ENCODE data around the gene PRDX3.

PRDX3 gene

DNA sequence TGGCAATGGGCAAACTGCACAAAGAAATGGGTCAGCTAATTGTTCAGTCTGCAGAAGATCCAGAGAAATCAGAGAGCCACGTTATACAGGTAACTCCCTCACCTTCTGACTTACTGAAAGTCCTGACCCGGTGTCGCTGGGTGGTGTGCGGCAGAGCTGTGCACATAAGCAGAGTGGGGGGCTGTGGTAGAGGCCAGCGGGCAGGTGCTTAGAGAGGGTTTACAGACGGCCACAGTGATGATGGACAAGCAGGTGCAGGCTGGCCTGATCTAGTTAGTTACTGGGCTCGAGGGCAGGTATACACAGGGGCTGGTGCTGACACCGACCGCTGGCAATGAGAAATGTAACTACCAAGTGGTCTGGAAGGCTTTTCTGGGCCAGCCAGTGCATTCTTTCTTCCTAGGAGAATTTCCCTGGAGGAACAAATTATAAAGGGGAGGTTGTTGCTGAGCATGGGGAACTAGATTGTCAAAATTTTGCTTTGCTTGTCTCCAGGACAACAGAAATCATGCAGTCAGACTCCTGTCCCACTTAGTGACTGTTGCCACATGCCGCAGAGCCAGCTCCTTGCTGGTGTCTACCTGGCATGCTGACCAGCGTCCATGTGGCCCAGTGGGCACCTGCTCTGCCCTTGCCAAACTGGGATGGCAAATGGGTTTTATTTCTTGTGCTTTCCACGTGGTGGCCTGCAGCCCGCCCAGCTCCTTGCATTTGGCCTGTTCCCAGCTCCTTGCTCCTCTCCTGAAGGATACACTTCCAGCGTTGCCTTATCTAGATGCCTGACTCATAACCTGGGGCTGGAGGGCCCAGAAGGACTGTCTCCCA is 45.9 kb downstream of the PRDX3 start:
- DNase-seq (ENCODE audit: extremely low read depth, low read depth) = no peak
- no peak overlapping the region for H3K4me3 ChIP-seq (replicated peaks; ENCODE audit: low read depth, low read length)

DNA sequence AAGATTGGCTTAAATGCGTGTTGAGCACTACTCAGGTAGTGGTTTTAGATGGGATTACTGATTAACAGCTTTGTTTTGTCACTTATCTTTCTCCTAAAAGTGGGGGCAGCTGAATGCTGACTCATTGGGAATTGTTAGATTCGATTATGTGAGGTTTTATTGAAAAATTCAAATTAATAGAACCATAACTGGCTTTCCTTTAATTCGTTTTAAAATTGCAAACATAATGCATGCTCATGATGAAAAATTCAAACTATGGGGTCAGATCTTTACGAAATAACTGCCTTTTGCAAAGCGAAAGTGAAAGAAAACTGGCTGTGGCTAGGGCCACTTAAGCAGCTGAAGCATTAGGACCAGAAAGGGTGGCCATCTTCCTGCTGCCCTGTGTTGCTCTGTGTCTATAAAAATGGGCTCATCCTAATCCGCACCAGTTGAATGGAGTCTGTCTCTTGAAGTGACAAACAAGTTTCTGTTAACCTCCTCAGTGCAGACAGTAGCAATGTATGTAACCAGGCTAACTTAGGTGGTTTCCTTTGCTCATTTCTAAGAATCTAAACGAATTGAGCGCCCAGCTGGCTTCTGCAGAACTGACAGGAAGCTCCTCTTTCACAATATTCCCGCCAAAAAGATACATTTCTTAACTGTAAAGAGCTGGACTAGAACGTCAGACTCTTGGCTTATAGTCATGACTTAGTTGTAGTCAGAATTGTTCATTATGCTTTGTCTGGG is 46.9 kb downstream of the PRDX3 start:
- TF ChIP-seq, protein P1, sequence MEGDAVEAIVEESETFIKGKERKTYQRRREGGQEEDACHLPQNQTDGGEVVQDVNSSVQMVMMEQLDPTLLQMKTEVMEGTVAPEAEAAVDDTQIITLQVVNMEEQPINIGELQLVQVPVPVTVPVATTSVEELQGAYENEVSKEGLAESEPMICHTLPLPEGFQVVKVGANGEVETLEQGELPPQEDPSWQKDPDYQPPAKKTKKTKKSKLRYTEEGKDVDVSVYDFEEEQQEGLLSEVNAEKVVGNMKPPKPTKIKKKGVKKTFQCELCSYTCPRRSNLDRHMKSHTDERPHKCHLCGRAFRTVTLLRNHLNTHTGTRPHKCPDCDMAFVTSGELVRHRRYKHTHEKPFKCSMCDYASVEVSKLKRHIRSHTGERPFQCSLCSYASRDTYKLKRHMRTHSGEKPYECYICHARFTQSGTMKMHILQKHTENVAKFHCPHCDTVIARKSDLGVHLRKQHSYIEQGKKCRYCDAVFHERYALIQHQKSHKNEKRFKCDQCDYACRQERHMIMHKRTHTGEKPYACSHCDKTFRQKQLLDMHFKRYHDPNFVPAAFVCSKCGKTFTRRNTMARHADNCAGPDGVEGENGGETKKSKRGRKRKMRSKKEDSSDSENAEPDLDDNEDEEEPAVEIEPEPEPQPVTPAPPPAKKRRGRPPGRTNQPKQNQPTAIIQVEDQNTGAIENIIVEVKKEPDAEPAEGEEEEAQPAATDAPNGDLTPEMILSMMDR (IDR thresholded peaks at IDR 0.05; ENCODE audit: low read depth, low read length, missing control alignments) = no peak
- no peak overlapping the region for H3K4me3 ChIP-seq (replicated peaks; ENCODE audit: low read depth, low read length)
- no peak for DNase-seq (ENCODE audit: extremely low read depth, low read depth)

More for the DNA sequence above, 45.9 kb downstream of the PRDX3 start:
- TF ChIP-seq, protein P1 (IDR thresholded peaks at IDR 0.05; ENCODE audit: low read depth, low read length, missing control alignments) = no peak

DNA sequence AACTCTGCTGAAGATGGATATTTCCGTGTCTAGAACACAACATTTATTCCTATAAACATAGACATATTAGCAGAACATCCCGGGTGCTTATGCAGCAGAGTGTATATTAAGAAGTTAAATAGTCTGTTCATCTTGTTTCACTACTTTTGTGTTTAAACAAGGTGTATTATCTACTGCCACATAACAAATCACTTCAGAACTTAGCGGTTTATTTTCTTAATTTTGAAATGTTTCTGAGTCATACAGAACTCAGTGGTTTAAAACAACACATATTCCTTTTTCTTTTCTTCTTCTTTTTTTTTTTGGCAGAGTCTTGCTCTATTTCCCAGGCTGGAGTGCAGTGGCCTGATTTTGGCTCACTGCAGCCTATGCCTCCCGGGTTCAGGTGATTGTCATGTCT is 48.9 kb downstream of the PRDX3 start:
- DNase-seq (ENCODE audit: extremely low read depth, low read depth) = no peak
- no peak overlapping the region for H3K4me3 ChIP-seq (replicated peaks; ENCODE audit: low read depth, low read length)
- TF ChIP-seq, protein P1 (IDR thresholded peaks at IDR 0.05; ENCODE audit: low read depth, low read length, missing control alignments) = no peak

DNA sequence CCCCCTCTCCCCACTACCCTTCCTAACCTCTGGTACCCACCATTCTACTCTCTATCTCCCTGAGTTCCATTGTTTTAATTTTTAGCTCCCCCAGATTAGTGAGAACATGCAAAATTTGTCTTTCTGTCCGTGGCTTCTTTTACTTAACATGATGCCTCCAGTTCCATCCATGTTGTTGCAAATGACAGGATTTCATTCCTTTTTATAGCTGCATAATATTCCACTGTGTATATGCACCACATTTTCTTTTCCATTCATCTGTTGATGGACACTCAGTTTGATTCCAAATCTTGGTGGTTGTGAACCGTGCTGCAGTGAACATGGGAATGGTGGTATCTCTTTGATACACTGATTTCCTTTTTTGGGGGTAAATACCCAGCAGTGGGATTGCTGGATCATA is 52.7 kb downstream of the PRDX3 start:
- DNase-seq (ENCODE audit: extremely low read depth, low read depth) = no peak
- no peak overlapping the region for H3K4me3 ChIP-seq (replicated peaks; ENCODE audit: low read depth, low read length)
- TF ChIP-seq, protein P1 (IDR thresholded peaks at IDR 0.05; ENCODE audit: low read depth, low read length, missing control alignments) = no peak

DNA sequence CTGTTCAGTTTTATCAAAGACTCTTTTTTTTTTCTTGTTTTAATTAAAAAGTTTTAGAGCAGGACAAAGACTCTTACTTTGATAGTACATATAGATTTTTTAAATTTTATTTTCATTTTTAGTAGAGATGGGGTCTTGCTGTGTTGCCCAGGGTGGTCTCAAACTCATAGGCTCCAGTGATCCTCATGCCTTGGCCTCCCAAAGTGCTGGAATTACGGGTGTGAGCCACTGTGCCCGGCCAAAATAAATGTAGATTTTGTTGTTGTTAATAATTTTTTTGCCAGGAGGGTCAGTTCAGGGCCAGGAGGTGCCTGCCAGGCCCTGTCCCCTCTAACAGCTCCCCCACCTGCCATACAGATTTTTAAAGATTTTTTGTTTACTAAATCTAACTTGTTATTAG is 57.7 kb downstream of the PRDX3 start:
- no peak for DNase-seq (ENCODE audit: extremely low read depth, low read depth)
- H3K4me3 ChIP-seq (replicated peaks; ENCODE audit: low read depth, low read length) = no peak overlapping the region
- TF ChIP-seq, protein P1 (IDR thresholded peaks at IDR 0.05; ENCODE audit: low read depth, low read length, missing control alignments) = no peak

DNA sequence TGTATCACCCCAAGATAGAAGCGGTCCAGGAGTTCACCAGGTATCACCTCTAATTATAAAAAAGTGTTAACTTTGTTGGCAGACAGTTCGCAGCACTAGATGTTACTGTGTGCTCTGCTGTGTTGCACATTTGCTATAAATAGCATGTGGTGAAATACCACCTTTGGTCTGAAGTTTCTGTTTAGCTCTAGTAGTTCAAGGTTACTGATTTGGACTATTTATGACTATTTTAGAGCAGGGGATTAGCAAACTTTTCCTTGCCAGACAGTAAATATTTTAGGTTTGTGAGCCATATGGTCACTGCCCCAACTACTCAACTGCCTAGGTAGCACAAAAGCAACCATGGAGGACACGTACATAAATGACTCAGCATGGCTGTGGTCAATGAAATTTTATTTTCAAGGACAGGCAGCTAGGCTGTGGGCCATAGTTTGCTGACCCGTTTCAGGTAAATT is 58.2 kb downstream of the PRDX3 start:
- DNase-seq (ENCODE audit: extremely low read depth, low read depth) = no peak
- TF ChIP-seq, protein P1 (IDR thresholded peaks at IDR 0.05; ENCODE audit: low read depth, low read length, missing control alignments) = no peak
- no peak overlapping the region for H3K4me3 ChIP-seq (replicated peaks; ENCODE audit: low read depth, low read length)
